ENCODE results near the gene FCER1G. TPM values are rescaled to one million over a fixed set of nuclear protein-coding genes. Genes with fewer than 3 reads are reported as not detected.

FCER1G gene
- total RNA-seq, 1 donor from 2014 or later, result 4.3 TPM

DNA sequence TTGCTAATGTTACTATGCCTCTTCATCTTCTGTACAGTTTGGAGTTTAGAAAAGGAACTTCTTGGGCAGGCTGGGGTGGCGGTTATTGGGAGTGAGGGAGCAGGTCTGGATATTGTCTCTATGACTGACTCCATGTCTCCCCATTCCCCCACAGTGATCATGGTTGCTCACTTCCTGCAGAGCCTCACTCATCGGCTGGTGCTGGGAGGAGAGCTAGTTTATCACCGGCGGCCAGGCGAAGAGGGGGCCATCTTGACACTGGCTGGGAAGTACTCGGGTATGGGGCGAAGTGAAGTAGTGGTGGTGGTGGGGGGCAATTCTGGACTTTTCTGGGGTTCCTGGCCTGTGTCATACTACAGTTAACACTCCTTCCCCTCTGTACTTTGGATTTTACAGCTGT is 12.9 kb downstream of the FCER1G start:
- Mint-ChIP-seq H3K27ac (ENCODE audit: unreplicated experiment) (peak overlapping the region; percentile 98), H3K27me3 (ENCODE audit: unreplicated experiment) (peaks cover 2% of the 10 kb centered on the region), H3K9me3 (ENCODE audit: unreplicated experiment) (no peaks in the 10 kb centered on the region), H3K4me1 (ENCODE audit: unreplicated experiment) (peaks cover 31% of the 10 kb centered on the region), H3K36me3 (ENCODE audit: low read depth, unreplicated experiment) (peaks cover 14% of the 10 kb centered on the region), H3K4me3 (ENCODE audit: unreplicated experiment) (peak overlapping the region; percentile 77)
- TF ChIP-seq, protein P1, sequence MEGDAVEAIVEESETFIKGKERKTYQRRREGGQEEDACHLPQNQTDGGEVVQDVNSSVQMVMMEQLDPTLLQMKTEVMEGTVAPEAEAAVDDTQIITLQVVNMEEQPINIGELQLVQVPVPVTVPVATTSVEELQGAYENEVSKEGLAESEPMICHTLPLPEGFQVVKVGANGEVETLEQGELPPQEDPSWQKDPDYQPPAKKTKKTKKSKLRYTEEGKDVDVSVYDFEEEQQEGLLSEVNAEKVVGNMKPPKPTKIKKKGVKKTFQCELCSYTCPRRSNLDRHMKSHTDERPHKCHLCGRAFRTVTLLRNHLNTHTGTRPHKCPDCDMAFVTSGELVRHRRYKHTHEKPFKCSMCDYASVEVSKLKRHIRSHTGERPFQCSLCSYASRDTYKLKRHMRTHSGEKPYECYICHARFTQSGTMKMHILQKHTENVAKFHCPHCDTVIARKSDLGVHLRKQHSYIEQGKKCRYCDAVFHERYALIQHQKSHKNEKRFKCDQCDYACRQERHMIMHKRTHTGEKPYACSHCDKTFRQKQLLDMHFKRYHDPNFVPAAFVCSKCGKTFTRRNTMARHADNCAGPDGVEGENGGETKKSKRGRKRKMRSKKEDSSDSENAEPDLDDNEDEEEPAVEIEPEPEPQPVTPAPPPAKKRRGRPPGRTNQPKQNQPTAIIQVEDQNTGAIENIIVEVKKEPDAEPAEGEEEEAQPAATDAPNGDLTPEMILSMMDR (IDR thresholded peaks at IDR 0.05; ENCODE audit: unreplicated experiment), result no peak
- no peak for DNase-seq (ENCODE audit: low spot score)

DNA sequence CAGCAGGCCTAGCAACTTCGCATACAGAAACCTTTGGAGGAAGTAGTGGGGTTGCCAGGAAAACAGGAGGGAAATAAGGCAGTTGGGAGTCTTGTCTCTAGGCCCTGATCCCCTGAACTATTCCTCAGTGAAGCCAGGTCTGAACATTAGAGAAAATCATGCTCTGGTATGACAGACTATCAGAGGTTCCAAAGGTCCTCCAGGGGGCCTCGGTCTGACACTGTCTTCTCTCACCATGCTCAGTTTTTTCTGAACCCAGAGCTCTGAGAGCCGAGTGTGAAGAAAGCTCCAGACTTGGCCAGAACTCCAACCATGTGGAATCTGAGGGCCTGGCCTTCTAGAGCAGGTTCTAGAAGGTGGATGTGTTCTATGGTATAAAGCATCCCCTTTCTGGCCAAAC is 14.8 kb downstream of the FCER1G start:
- peaks cover 14% of the 10 kb centered on the region for H3K36me3 Mint-ChIP-seq (ENCODE audit: low read depth, unreplicated experiment)
- H3K4me1 Mint-ChIP-seq (ENCODE audit: unreplicated experiment), result peaks cover 31% of the 10 kb centered on the region
- DNase-seq (ENCODE audit: low spot score), result no peak
- TF ChIP-seq, protein P1 (IDR thresholded peaks at IDR 0.05; ENCODE audit: unreplicated experiment), result no peak
- no peak overlapping the region for H3K4me3 Mint-ChIP-seq (ENCODE audit: unreplicated experiment)
- H3K9me3 Mint-ChIP-seq (ENCODE audit: unreplicated experiment), result no peaks in the 10 kb centered on the region
- H3K27ac Mint-ChIP-seq (ENCODE audit: unreplicated experiment), result no peak overlapping the region
- no peaks in the 10 kb centered on the region for H3K27me3 Mint-ChIP-seq (ENCODE audit: unreplicated experiment)

DNA sequence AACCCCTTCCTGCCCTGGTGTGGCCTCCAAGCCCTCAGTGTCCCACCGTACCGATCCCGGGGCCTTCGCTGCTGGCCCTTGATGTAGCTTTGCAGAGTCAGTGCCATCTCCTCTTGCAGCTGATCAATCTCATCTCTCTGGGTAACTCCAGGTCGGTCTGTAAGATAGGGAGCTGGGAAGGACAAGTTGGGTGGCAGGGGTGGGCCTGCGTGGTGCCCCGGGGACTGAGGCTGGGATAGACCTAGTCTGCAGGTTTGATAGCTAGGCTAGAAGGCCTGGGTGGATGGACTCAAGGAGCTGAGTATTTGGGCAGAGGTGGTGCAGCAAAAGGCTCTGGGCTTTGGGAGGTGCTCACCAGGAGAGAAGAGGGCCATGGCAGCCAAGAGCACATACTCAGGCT is 15.7 kb downstream of the FCER1G start:
- no peak for DNase-seq (ENCODE audit: low spot score)
- Mint-ChIP-seq H3K4me3 (ENCODE audit: unreplicated experiment) (no peak overlapping the region), H3K27me3 (ENCODE audit: unreplicated experiment) (peaks cover 2% of the 10 kb centered on the region), H3K9me3 (ENCODE audit: unreplicated experiment) (no peaks in the 10 kb centered on the region), H3K27ac (ENCODE audit: unreplicated experiment) (no peak overlapping the region), H3K36me3 (ENCODE audit: low read depth, unreplicated experiment) (peaks cover 14% of the 10 kb centered on the region), H3K4me1 (ENCODE audit: unreplicated experiment) (peaks cover 31% of the 10 kb centered on the region)
- TF ChIP-seq, protein P1 (IDR thresholded peaks at IDR 0.05; ENCODE audit: unreplicated experiment), result no peak

DNA sequence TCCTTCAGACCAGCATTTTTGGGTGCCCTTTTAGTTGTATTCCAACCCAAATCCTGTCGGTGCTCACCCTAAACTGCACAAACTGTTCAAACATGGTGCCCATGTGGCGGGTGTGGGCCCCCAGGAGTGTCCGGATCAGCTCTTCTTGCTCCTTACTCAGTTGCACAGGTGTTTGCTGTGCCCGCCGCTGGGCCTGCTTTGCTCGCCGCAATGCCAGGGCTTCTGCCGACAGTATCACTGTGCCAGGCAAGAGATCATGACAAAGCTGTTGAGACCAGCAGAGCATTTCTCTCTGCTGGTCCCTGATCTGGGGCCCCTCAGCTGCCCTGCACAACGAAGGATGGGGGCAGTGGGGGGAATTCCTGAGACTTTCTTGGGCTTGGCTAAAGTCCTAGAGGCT is 18.0 kb downstream of the FCER1G start:
- DNase-seq (ENCODE audit: low spot score), result no peak
- Mint-ChIP-seq H3K27ac (ENCODE audit: unreplicated experiment) (no peak overlapping the region), H3K27me3 (ENCODE audit: unreplicated experiment) (peaks cover 2% of the 10 kb centered on the region), H3K9me3 (ENCODE audit: unreplicated experiment) (no peaks in the 10 kb centered on the region), H3K4me1 (ENCODE audit: unreplicated experiment) (peaks cover 9% of the 10 kb centered on the region), H3K36me3 (ENCODE audit: low read depth, unreplicated experiment) (peaks cover 7% of the 10 kb centered on the region), H3K4me3 (ENCODE audit: unreplicated experiment) (no peak overlapping the region)
- TF ChIP-seq, protein P1 (IDR thresholded peaks at IDR 0.05; ENCODE audit: unreplicated experiment), result no peak

DNA sequence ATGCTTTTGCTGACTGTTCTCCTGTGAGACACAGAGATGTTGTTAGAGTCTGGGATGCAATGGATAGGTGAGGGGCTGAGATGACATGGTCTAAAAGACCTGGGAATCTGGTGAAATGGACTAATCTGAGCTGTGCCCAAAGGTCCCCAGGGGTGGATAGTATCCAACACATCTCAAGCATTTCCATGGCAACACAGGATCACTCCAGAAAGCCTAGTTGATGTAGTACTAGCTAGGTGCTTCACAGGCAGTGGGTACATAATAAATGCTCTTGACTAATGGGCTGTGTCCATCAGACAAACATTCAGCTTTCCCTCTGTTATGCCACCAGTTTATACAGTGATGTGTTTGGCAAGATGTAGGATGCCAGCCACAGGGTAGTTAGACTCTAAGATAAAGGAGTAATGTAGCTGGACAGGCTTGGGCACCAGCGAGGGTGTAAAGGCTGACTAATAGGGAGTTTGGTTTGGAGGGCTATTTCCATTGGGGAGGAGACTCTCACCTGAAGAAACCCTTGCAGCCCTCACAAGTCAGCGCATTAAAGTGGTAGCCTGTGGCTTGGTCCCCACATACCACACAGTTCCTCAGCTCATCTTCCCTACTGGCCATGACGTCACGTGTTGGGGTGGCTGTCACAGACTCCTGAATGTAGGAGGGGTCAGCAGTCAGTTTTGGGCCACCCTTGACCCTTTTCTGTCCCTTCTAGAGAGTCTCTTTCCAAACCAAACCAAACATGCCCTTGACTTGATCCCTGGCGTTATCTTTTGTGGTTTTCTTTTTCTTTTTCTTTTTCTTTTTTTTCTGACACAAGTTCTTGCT is 21.1 kb downstream of the FCER1G start:
- no peak for DNase-seq (ENCODE audit: low spot score)
- Mint-ChIP-seq H3K4me3 (ENCODE audit: unreplicated experiment) (no peak overlapping the region), H3K9me3 (ENCODE audit: unreplicated experiment) (no peaks in the 10 kb centered on the region), H3K4me1 (ENCODE audit: unreplicated experiment) (no peaks in the 10 kb centered on the region), H3K27me3 (ENCODE audit: unreplicated experiment) (peaks cover 2% of the 10 kb centered on the region), H3K27ac (ENCODE audit: unreplicated experiment) (no peak overlapping the region), H3K36me3 (ENCODE audit: low read depth, unreplicated experiment) (no peaks in the 10 kb centered on the region)
- TF ChIP-seq, protein P1 (IDR thresholded peaks at IDR 0.05; ENCODE audit: unreplicated experiment), result no peak
